ENCODE measurements around the gene BSN. TPM values are rescaled to one million over a fixed set of nuclear protein-coding genes. Genes with fewer than 3 reads are reported as not detected.

BSN gene, protein sequence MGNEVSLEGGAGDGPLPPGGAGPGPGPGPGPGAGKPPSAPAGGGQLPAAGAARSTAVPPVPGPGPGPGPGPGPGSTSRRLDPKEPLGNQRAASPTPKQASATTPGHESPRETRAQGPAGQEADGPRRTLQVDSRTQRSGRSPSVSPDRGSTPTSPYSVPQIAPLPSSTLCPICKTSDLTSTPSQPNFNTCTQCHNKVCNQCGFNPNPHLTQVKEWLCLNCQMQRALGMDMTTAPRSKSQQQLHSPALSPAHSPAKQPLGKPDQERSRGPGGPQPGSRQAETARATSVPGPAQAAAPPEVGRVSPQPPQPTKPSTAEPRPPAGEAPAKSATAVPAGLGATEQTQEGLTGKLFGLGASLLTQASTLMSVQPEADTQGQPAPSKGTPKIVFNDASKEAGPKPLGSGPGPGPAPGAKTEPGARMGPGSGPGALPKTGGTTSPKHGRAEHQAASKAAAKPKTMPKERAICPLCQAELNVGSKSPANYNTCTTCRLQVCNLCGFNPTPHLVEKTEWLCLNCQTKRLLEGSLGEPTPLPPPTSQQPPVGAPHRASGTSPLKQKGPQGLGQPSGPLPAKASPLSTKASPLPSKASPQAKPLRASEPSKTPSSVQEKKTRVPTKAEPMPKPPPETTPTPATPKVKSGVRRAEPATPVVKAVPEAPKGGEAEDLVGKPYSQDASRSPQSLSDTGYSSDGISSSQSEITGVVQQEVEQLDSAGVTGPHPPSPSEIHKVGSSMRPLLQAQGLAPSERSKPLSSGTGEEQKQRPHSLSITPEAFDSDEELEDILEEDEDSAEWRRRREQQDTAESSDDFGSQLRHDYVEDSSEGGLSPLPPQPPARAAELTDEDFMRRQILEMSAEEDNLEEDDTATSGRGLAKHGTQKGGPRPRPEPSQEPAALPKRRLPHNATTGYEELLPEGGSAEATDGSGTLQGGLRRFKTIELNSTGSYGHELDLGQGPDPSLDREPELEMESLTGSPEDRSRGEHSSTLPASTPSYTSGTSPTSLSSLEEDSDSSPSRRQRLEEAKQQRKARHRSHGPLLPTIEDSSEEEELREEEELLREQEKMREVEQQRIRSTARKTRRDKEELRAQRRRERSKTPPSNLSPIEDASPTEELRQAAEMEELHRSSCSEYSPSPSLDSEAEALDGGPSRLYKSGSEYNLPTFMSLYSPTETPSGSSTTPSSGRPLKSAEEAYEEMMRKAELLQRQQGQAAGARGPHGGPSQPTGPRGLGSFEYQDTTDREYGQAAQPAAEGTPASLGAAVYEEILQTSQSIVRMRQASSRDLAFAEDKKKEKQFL (N-terminal part only)
- total RNA-seq, result 0.07 and 0.10 TPM in 2 replicates

DNA sequence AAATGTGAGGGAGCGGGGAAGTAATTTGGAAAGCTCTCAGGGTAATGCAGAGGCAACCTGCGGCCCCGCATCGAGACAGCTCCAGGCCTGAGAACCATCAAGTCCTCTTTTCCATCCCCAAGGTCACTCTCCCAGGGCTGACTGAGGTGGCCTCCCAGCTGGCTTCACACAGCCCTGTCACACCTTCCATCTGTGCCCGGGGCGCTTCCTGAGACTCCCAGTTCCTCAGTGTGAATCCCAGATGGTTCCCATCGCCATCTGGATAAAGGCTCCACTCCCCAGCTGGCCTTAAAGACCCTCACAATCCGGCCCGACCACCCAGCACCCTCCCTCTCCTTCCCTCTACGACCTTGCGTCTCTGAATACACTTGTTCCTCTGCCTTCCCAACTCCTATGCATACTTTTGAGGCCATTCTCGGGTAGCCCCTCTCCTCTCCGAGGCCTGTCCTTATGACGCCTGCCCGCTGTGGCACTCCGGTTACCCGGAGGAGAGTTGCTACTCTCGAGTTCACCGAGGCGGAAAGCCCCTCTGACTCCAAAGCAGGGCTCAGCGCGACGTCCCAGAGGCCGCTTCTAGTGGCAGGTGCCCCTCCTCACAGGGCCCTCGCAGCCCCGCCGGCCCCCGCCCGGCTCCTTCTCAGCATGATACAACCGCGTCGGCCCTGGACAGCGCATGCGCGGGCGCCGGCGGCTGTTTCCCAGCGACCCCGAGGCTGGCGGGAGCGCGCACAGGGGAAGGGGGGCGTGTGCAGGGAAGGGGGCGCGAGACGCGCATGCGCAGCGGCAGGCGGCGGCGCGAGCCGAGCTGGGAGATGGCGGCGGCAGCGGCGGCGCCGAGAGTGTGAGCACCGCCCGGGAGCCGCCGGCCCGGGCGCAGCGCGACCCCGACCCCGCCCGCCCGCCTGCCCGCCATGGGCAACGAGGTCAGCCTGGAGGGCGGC is at the start of gene BSN:
TSS of gene BSN (plus strand) at position 786 of the 941 bp plus-strand sequence. CDS start at position 912, 126 bp downstream.

DNA sequence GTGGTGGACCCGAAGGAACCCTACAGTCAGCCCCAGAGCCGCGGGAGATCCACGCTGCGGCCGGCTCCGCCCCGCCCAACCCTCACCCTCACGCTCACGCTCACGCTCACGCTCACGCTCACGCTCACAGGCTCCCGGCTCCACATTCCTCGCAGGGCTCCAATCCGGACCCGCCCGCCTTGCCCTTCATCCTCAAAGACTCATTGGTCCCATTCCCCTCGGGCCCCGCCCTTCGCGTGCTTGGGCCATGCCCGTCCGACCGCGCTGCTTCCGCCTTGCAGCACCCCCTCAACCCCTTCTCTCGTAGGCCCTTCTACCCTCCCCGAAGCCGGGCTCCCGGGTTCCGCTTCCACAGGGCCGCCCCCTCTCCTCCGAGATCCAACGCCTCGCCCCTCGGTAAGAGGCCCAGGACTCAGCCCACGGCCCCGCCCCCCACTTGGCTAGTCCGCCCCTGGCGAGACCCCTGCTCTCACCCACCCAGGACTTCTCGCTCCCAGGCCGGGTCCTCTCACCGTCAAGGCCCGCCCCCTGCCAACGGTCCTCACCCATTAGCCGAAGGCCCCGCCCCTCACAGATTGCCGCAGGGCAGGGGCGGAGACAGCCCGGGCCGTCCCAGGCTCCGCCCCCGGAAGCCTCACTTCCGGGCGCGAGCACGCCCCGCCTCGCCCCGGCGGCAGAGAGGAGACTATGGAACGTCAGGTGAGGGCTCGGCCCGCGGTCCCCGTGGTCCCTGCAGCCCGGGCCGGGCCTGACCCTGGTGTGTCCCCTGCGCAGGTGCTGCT is 119.6 kb downstream of the BSN start, which contains the start of gene APEH:
TSS of gene APEH (plus strand) at position 637 of the 782 bp plus-strand sequence. CDS start at position 688, 51 bp downstream.

DNA sequence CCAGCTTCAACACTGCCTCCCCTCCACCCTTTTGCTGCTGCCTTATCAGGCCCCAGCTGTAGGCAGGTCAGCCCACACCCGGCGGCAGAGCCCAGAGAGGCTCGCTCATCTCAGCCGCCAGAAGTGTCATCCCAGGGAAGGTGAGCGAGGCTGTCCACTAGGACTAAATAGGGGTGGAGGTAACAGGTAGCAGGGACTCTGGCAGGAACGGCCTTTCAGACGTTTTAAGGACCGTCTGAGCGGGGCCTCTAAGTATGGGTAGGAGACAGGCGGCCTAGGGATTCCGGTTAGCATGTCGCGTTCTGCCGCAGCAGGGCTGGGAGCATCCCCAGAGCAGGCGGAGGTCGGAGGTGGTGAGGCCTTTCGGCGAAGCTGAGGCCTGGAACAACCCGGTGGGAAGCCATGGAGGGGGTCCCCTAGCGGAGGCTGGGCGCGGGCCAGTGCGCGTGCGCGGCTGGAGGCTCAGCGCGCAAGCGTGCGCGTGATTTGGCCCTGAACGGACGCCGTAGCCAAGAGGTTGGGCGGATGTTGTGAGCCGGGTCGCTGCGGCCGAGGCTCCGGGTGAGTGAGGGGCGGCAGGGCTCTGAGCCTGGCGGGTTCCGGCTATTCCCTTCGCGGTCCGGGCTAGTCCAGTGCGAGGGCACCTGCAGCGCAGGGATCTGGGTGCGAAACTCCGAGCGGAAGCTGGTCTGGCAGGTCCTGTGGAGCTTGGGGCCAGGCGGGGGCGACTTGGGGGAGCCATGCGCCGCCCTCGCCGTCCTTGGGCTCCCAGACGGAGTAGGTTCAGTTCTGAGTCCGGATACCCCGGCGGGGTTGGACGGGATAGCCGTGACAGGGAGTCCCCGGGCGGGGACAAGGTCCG is 135.0 kb downstream of the BSN start, which contains the start of the genes MST1 and RNF123:
TSS of gene MST1 (minus strand) at position 429 of the 862 bp plus-strand sequence. CDS start 783 bp downstream, outside the sequence.
TSS of gene RNF123 (plus strand) at position 512 of the 862 bp plus-strand sequence. CDS start 1,609 bp downstream, outside the sequence.

DNA sequence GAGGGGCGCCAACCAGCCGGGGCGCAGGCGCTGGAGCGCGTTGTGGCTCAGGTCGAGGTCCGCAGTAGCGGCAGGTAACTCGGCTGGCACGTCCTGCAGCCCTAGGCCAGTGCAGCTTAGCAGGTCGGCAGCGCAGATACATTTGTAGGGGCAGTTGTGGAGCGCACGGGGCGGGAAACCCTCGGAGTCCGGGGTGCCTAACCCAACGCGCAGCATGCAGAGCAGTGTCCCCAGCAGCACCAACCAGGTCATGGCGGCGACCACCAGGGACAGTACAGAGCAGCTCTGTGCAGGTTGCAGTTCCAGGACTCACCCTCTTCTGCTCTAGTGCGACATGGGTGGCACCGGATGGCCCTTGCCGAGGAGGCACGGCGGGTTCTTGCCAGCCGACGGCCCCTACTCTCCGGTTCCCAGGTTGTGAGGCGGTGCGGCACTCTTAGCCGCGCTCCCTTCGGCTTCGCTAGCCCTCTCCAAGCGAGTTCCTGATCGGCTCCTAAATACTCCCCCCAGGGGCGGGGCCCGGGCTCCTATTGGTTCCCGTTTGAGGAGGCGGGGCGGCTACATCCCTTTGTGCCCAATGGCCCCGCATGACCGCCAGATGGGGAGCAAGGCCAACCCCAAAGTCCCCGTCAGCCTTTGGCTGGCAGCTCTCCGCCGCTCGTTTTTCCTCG is 165.1 kb downstream of the BSN start, which contains the start of gene AMIGO3:
TSS of gene AMIGO3 (minus strand) at position 471 of the 671 bp plus-strand sequence. CDS start at position 252, 219 bp downstream.

Other genes with a start within 250 kb of the BSN start
- 10.6 and 11.8 TPM in 2 replicates for gene USP4, start 214.4 kb upstream of the BSN start, total RNA-seq
- 1,104 and 1,196 TPM in 2 replicates for gene GPX1, start 196.1 kb upstream of the BSN start, total RNA-seq
- gene RHOA, start 142.5 kb upstream of the BSN start, total RNA-seq, result 580 and 638 TPM in 2 replicates
- 21.0 and 25.0 TPM in 2 replicates for gene TCTA, start 142.1 kb upstream of the BSN start, total RNA-seq
- 0.15 and 0.53 TPM in 2 replicates for gene AMT, start 132.0 kb upstream of the BSN start, total RNA-seq
- gene NICN1, start 125.2 kb upstream of the BSN start, total RNA-seq, result 6.1 and 6.9 TPM in 2 replicates
- 94.7 and 100.0 TPM in 2 replicates for gene DAG1, start 84.2 kb upstream of the BSN start, total RNA-seq
- gene APEH, start 119.9 kb downstream of the BSN start, total RNA-seq, result 70.9 and 74.4 TPM in 2 replicates
- 1.1 and 1.3 TPM in 2 replicates for gene MST1, start 135.0 kb downstream of the BSN start, total RNA-seq
- gene RNF123, start 135.1 kb downstream of the BSN start, total RNA-seq, result 20.1 and 21.2 TPM in 2 replicates
- 1.5 TPM in 1 of 2 replicates, not detected in the other for gene AMIGO3, start 165.2 kb downstream of the BSN start, total RNA-seq
- 63.4 and 65.8 TPM in 2 replicates for gene GMPPB, start 169.5 kb downstream of the BSN start, total RNA-seq
- gene IP6K1, start 232.1 kb downstream of the BSN start, total RNA-seq, result 35.8 and 36.9 TPM in 2 replicates
- not detected in 2 replicates for gene CDHR4, start 245.4 kb downstream of the BSN start, total RNA-seq
- 12.7 and 17.6 TPM in 2 replicates for gene INKA1, start 248.8 kb downstream of the BSN start, total RNA-seq

Measured in mammary microvascular endothelial cell (primary cell).